HG02885 (cell line): ENCODE results near the gene ADGRL2.

ENCODE experiments used
- ATAC-seq: cut with Tn5 transposase; IDR thresholded peaks from one replicate; pipeline ENCODE4 v1.9.1; 2021; ENCODE audit warnings: mild to moderate bottlenecking; ENCODE audit not compliant: unreplicated experiment, poor library complexity

The ADGRL2 gene

DNA sequence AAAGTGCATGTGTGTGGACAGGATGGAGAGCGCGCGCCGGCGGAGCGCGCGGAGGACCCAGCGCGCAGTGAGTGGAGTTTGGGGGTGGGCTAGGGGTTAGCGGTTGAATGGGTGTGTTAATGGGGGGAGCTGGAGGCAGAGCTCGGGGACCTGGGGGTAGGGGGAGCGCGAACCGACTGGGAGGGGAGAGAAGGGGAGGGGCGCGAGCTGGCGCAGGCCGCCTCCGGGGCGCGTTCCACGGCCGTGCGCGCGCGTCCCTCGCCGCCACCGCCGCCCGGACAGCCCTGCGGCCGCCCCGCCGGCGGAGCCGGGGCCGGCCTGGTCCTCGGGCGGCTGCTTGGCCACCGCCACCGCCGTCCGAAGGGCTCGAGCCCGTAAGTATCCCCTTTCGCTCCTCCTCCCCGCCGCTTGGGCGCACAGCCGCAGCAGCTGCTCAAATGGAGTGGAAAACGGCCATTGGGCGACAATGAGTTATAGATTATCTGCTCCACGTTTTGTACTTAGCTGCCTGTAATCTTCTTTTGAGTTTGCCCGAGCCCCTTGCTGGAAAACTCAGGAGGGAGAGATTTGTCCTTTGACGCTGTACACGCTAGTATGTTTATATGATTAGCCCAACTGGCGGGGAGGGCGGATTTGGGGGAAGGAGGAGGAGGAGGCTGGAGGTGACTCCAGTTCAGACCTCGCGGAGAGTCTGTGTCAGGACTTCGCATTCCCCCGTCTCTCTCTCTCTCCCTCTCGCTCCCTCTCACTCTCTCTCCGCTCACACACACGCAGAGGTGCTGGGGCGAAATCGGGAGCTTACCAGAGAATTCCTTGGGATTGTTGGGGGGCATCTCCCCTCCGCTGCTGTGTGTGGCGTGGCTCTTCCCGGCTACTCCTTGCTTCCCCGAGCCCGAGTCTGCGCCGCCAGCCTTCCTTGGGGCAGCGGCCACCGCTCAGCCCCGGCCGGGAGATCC is at the start of gene ADGRL2:
Gene ADGRL2 (plus strand): TSS at position 240 of the 956 bp plus-strand sequence. CDS start 36,051 bp downstream, outside the sequence.
- no peak for ATAC-seq

GRCh38 chr1:81752840-81753239 is 47.9 kb upstream of the ADGRL2 start:
- ATAC-seq, result no peak

- no peak for ATAC-seq
Observed at GRCh38 chr1:81754424-81754823, 46.3 kb upstream of the ADGRL2 start.

GRCh38 chr1:81756872-81757271 is 43.9 kb upstream of the ADGRL2 start:
- ATAC-seq, result no peak

DNA sequence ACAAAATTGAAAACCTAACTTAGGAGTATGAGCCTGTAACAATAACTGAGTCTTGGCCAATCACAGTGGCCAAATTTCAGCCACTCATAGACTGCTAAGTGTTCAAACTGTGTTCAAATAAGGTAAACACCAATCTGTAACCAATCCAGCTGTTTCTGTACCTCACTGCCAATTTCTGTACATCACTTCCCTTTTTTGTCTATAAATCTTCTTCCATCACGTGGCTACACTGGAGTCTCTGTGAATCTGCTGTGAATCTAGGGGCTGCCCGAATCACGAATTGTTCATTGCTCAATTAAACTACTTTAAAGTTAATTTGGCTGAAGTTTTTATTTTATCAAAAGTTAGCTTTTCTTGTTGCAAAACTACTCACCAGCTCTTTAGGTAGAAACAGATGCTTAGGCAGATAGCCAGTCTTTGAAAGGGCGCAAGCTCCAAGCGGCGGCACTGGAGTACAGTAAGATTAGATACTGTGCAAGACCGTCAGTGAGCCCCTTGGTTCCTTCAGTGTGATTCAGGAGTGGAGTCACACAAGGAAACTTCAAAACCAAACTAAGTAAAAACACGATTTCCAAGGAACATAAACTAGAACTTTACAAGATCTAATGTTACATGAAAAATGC is 43.2 kb upstream of the ADGRL2 start:
- no peak for ATAC-seq

GRCh38 chr1:81758181-81758580 is 42.6 kb upstream of the ADGRL2 start:
- ATAC-seq, result no peak

DNA sequence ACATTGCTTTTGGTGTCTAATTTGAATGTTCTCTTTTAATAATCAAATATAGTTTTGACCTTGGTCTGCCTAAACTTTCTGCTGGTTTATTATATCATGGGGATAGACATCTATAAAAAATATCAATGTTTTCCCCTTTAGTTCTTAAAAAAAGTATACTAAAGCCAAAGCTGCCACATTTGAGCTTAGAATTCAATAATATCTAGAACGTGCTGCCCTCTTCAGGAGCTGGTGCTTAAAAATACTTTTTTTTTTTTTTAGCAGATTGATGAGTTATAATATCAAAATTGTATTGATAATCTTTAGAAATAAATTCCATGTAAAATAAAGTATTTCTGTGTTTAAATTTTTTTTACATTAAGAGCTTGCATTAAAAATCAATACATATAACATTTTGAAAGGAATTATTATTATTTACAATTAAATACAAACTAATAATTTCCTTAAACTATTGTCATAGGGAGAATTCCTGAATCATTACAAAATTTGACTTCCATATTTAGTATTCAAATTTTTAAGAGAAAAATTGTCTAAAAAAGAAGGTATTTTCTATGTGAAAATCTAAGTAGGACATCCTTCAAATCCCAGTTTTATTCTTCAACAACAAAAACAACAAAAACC is 40.1 kb upstream of the ADGRL2 start:
- ATAC-seq, result no peak

DNA sequence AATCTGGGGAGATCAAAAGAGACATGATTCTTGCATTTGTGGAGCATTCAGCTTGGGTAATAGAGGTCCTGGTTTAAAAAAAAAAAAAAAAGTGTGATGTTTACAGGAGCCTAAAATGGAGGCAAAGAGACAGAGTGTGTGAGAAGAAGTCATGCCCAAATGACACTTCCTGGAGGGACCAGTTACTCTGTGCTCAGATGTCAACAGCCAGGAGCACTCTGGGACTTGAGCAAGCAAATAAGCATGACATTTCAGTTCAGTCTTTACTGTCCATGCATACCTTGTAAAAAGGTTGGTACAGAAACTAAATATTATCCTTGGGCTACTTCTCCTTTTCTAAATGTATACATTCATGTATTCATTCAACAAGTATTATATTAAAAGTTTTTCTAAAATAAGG is 25.2 kb upstream of the ADGRL2 start:
- ATAC-seq, result no peak

DNA sequence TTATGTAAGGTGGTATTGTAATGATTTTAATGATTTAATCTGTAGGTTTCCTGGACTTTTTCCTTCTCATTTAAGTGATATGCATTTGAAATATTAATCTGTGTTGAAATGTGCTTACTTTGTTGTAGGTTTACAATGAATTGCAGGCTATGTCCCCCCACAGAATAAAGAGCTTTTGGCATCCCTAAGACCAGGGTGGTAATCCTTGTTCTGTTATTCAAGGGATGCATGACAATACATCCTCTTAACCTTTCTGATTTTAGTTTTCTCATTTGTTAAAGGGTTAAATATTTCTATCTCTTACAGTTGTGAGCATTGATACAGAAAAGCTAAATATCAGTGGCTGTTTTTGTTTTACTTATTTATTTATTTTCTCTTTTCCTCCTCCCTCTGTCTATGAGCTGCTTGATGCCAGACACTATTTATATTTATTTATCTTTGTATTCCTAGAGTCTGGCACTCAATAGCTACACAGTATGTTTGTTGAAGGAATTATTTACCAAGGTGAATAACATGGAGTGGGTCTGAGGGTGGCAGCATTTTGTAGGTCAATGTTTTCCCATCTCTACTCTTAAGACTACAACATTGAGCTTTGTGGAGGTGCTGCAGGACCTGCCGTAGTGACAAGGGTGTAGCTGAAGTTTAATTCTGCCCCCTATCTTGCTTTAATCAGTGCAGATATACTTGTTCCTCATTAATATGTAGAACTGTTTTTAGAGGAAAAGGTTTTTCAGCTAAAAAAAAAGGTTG is 19.9 kb upstream of the ADGRL2 start:
- ATAC-seq, result no peak

GRCh38 chr1:81781749-81782148 is 19.0 kb upstream of the ADGRL2 start:
- no peak for ATAC-seq

GRCh38 chr1:81792184-81792583 is 8.6 kb upstream of the ADGRL2 start:
- ATAC-seq, result no peak

DNA sequence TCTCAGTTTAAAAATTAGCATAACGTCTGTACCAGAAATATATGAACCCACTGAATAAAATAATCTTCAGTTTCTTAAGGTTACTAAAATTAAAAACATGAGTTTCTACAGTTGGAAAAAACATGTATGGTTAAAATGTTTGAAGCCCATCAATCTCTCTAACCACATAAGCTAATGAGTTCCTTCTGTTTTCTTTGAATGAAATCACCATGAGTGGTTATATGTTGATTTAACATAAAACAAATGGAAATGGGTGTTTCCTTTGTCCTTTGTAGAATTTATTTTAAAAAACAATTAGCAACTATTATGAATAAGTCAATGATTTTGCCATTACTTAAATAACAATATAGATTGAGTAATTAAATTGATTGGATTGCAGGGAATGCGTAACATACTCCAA is 3.0 kb upstream of the ADGRL2 start:
- no peak for ATAC-seq

DNA sequence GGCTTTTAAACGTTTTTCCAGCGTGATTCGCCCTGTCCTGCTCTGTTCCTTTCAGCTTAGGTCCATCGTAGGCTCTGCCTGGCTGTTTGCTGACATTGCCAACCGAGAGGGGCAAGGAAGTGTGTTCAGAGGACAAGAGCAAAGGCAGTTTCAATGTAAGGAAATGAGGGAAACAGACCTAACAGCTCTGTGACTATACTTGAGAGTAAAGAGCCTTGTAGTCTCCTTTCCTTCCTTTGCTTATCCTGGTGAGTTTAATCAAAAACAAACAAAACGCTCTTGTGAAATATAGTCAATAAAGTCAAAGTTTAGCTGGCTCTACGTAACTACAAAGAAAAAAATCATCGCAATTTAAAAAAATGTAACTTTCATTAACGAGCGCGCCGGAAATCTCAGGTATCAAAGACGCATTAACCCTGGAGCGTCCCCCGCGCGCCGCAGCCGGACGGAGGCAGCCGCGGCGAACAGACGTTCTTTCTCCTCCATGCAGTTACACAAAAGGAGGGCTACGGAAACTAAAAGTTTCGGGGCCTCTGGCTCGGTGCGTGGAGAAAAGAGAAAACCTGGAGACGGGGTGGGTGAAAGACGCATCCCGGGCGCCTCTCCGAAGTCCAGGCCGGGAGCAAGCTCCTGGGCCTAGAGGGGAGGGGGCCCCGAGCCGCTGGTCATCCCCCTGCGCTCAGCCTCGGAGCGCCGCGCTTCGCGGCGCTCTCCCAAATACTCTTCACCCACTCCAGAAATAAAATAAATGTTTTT is 617 bp upstream of the ADGRL2 start:
- no peak for ATAC-seq

- ATAC-seq, result no peak
Observed at GRCh38 chr1:81801651-81802456, 1.1 kb downstream of the ADGRL2 start.

- no peak for ATAC-seq
Observed at GRCh38 chr1:81802457-81802706, 1.6 kb downstream of the ADGRL2 start.

GRCh38 chr1:81802707-81803430 is 2.1 kb downstream of the ADGRL2 start:
- ATAC-seq, result no peak

GRCh38 chr1:81803431-81804110 is 2.8 kb downstream of the ADGRL2 start:
- ATAC-seq, result no peak

DNA sequence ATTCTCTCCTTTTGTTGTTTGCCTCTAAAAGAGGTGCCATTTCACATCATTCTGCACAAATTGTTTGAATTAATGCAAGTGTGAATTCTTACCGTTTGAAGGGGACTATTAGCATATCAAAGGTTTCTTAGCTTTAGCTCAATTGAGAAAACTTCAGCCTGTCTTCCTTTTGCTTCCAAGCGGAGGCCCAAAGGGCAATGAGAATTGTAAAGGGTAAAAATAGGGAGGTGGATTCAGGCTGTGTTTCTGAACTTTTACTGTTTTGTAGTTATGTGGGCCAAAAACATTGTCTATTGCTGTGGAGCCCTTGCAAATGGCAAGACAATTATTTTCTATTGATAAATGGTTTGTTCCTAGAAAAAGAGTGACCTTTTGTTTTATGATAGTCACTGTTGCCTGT is 3.6 kb downstream of the ADGRL2 start:
- no peak for ATAC-seq
